Fibroblast of lung (primary cell): ENCODE data around the gene FUT8. TPM values are rescaled to one million over a fixed set of nuclear protein-coding genes. Genes with fewer than 3 reads are reported as not detected.

Experiments used
- DNase-seq, 2 donors: peaks; one replicate each; pipeline versions ENCODE4 v3.0.0 to v3.0.0-alpha.2; 2010; ENCODE audit warnings: low read depth in 2 of 2
- H2AFZ ChIP-seq: 2 replicates; pipeline ENCODE4 v1.5.1; 2012; ENCODE audit warnings: low read length, control low read depth, inconsistent platforms
- H3K27ac ChIP-seq: 2 replicates; pipeline ENCODE4 v1.5.1; 2011; ENCODE audit warnings: low read length, control low read depth; ENCODE audit not compliant: insufficient read depth
- H3K27me3 ChIP-seq: 2 replicates; pipeline ENCODE4 v1.5.1; 2011; ENCODE audit warnings: mild to moderate bottlenecking, low read length; ENCODE audit not compliant: control insufficient read depth, insufficient read depth
- H3K36me3 ChIP-seq: 2 replicates; pipeline ENCODE4 v1.5.1; 2011; ENCODE audit warnings: low read length; ENCODE audit not compliant: control insufficient read depth, insufficient read depth
- H3K4me1 ChIP-seq: 2 replicates; pipeline ENCODE4 v1.5.1; 2011; ENCODE audit warnings: low read length; ENCODE audit not compliant: control insufficient read depth, insufficient read depth; ENCODE audit errors: extremely low read depth
- H3K4me2 ChIP-seq: 2 replicates; pipeline ENCODE4 v1.5.1; 2011; ENCODE audit warnings: low read length, control low read depth; ENCODE audit not compliant: insufficient read depth; ENCODE audit errors: extremely low read depth
- H3K4me3 ChIP-seq, 4 experiments: fragments of 200-600 bp in 1 of 4; sonication (generic) in 1 of 4; replicated peaks in 1 of 4; 2 replicates each; pipeline ENCODE4 v1.5.1; 2011 to 2016; ENCODE audit warnings: low read length in 4 of 4, low read depth in 3 of 4, mild to moderate bottlenecking in 3 of 4, control low read depth in 2 of 4, inconsistent platforms in 1 of 4, mixed read lengths in 1 of 4; ENCODE audit not compliant: insufficient read depth in 1 of 4; ENCODE audit errors: control extremely low read depth in 1 of 4
- H3K79me2 ChIP-seq: 2 replicates; pipeline ENCODE4 v1.5.1; 2012; ENCODE audit warnings: mild to moderate bottlenecking, low read length, inconsistent platforms; ENCODE audit not compliant: control insufficient read depth, insufficient read depth
- H3K9ac ChIP-seq: 2 replicates; pipeline ENCODE4 v1.5.1; 2011; ENCODE audit warnings: mild to moderate bottlenecking, low read length, control low read depth; ENCODE audit not compliant: insufficient read depth
- H3K9me3 ChIP-seq: 2 replicates; pipeline ENCODE4 v1.5.1; 2012; ENCODE audit warnings: low read depth, low read length; ENCODE audit not compliant: control insufficient read depth, insufficient read depth
- H4K20me1 ChIP-seq: 2 replicates; pipeline ENCODE4 v1.5.1; 2011; ENCODE audit warnings: low read length; ENCODE audit not compliant: control insufficient read depth, insufficient read depth; ENCODE audit errors: extremely low read depth
- EZH2 ChIP-seq: IDR thresholded peaks from 2 replicates; pipeline ENCODE4 v1.5.1; 2012; ENCODE audit warnings: low read length, control low read depth, mild to moderate bottlenecking; ENCODE audit errors: missing control alignments
- polyA plus RNA-seq, 2 donors: library from polyadenylated mRNA; depleted of rRNA in 1 of 2; stranded (reverse) in 1 of 2; unstranded in 1 of 2; fragments of >200 nt; gene quantifications; 2 replicates each; pipeline ENCODE4 v1.2.1, GENCODE V29; 2011 to 2012; ENCODE audit warnings: missing spikeins in 1 of 2
- total RNA-seq: library from RNA; depleted of rRNA; stranded (reverse); fragments of >200 nt; gene quantifications from 2 replicates; pipeline ENCODE4 v1.2.1, GENCODE V29; 2014
- TF ChIP-seq, protein P1 (sequence below), 2 donors: IDR thresholded peaks in 1 of 2; conservative IDR thresholded peaks in 1 of 2; 1 replicate in 1 of 2; 2 replicates in 1 of 2; pipeline ENCODE4 v1.5.1; 2011 to 2012; ENCODE audit warnings: low read length in 2 of 2, control low read depth in 1 of 2, inconsistent platforms in 1 of 2, low read depth in 1 of 2, mild to moderate bottlenecking in 1 of 2

FUT8 gene
- total and polyA plus RNA-seq, 2 donors (not counting 1 experiment from before 2014, with no cell fraction given) = 51.4 to 95.8 TPM

DNA sequence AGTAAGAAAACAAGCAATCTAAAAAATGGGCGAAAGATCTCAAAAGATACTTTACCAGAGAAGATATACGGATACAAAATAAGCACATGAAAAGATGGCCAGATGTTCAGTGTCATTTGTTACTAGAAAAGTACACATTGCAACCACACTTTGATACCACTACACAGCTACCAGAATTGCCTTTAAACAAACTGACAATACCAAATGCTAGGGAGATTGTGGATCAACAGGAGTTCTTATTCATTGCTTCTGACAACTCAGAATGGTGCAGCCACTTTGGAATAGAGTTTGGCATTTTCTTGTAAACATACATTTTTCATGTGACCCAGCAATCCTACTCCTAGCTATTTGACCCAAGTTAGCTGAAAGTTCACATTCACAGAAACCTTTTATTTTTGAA is 136.3 kb downstream of the FUT8 start:
- Histone ChIP-seq H3K4me1 (no peaks in the 10 kb centered on the region), H2AFZ (no peak overlapping the region), H4K20me1 (no peaks in the 10 kb centered on the region), H3K4me2 (no peak overlapping the region), H3K27me3 (no peaks in the 10 kb centered on the region), H3K4me3 (no peak overlapping the region), H3K79me2 (no peaks in the 10 kb centered on the region), H3K9ac (no peak overlapping the region), H3K9me3 (no peaks in the 10 kb centered on the region), H3K36me3 (no peaks in the 10 kb centered on the region), H3K27ac (no peak overlapping the region)
- TF ChIP-seq, protein P1, sequence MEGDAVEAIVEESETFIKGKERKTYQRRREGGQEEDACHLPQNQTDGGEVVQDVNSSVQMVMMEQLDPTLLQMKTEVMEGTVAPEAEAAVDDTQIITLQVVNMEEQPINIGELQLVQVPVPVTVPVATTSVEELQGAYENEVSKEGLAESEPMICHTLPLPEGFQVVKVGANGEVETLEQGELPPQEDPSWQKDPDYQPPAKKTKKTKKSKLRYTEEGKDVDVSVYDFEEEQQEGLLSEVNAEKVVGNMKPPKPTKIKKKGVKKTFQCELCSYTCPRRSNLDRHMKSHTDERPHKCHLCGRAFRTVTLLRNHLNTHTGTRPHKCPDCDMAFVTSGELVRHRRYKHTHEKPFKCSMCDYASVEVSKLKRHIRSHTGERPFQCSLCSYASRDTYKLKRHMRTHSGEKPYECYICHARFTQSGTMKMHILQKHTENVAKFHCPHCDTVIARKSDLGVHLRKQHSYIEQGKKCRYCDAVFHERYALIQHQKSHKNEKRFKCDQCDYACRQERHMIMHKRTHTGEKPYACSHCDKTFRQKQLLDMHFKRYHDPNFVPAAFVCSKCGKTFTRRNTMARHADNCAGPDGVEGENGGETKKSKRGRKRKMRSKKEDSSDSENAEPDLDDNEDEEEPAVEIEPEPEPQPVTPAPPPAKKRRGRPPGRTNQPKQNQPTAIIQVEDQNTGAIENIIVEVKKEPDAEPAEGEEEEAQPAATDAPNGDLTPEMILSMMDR (conservative IDR thresholded peaks at IDR 0.05 in 1 of 2, IDR thresholded peaks at IDR 0.05 in 1 of 2; ENCODE audit: low read depth in 1 of 2, low read length in 2 of 2) = no peak
- no peak for TF ChIP-seq EZH2
- peak in 1 of 2 donors; percentile 53 for DNase-seq

DNA sequence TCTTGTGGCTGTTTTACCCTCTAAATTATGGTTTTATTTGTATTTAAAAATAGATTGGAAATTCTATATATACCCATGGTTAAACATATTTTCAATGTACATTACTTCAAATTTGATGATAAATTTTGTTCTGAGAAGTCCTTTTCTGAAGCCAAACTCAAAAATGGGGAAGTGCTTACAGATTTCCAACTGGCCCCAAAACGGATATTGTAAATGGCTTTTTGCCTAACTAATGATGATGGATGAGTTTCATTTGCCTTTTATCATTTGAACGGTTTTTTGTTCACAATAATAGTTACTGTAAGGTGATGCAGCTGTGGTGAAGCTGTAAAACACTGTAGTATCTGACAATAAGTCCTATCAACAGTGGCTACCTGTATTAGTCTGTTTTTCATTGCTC is 136.9 kb downstream of the FUT8 start:
- H3K27me3 ChIP-seq = no peaks in the 10 kb centered on the region
- no peaks in the 10 kb centered on the region for H3K9me3 ChIP-seq
- no peak overlapping the region for H3K4me3 ChIP-seq
- H3K4me2 ChIP-seq = no peak overlapping the region
- TF ChIP-seq EZH2 = no peak
- TF ChIP-seq, protein P1 (conservative IDR thresholded peaks at IDR 0.05 in 1 of 2, IDR thresholded peaks at IDR 0.05 in 1 of 2; ENCODE audit: low read depth in 1 of 2, low read length in 2 of 2) = no peak
- no peak overlapping the region for H3K9ac ChIP-seq
- H3K27ac ChIP-seq = no peak overlapping the region
- DNase-seq = no peak
- no peaks in the 10 kb centered on the region for H4K20me1 ChIP-seq
- no peak overlapping the region for H2AFZ ChIP-seq
- H3K36me3 ChIP-seq = no peaks in the 10 kb centered on the region
- no peaks in the 10 kb centered on the region for H3K4me1 ChIP-seq
- H3K79me2 ChIP-seq = no peaks in the 10 kb centered on the region

GRCh38 chr14:65550779-65551643 is 138.5 kb downstream of the FUT8 start:
- no peaks in the 10 kb centered on the region for H3K27me3 ChIP-seq
- no peak overlapping the region for H2AFZ ChIP-seq
- H3K36me3 ChIP-seq = no peaks in the 10 kb centered on the region
- no peaks in the 10 kb centered on the region for H4K20me1 ChIP-seq
- TF ChIP-seq, protein P1 (conservative IDR thresholded peaks at IDR 0.05 in 1 of 2, IDR thresholded peaks at IDR 0.05 in 1 of 2; ENCODE audit: low read depth in 1 of 2, low read length in 2 of 2) = no peak
- no peak for TF ChIP-seq EZH2
- H3K79me2 ChIP-seq = no peaks in the 10 kb centered on the region
- no peak for DNase-seq
- no peak overlapping the region for H3K4me2 ChIP-seq
- H3K4me3 ChIP-seq = no peak overlapping the region
- no peak overlapping the region for H3K27ac ChIP-seq
- H3K9ac ChIP-seq = no peak overlapping the region
- H3K9me3 ChIP-seq = no peaks in the 10 kb centered on the region
- H3K4me1 ChIP-seq = no peaks in the 10 kb centered on the region
